Activated CD8-positive, alpha-beta T cell treated with anti-CD3 and anti-CD28 coated beads for 36 hours (primary cell): ENCODE measurements around the gene ZNF469. TPM values are rescaled to one million over a fixed set of nuclear protein-coding genes. Genes with fewer than 3 reads are reported as not detected.

Experiments
- ATAC-seq: fragments of 200-7000 bp; cut with Tn5 transposase; one replicate; pipeline ENCODE4 v1.10.0; 2021; ENCODE audit warnings: mild to moderate bottlenecking, moderate library complexity
- CTCF ChIA-PET: fragments of 350-600 bp; sonication (Branson Sonifier 250); formaldehyde crosslinking; loops from one replicate; lab custom pipeline; 2021; ENCODE audit warnings: antibody characterized with exemption; lab: Charles Lee
- POLR2A ChIA-PET: fragments of 350-600 bp; sonication (Branson Sonifier 250); formaldehyde crosslinking; loops from one replicate; lab custom pipeline; 2021; ENCODE audit warnings: antibody characterized with exemption; lab: Charles Lee
- DNase-seq: peaks from one replicate; pipeline ENCODE4 v3.0.0-alpha.2; 2020
- H3K27ac Mint-ChIP-seq: one replicate; pipeline ENCODE4 v1.8.0; 2021; ENCODE audit warnings: mild to moderate bottlenecking, mixed read lengths
- H3K27me3 Mint-ChIP-seq: one replicate; pipeline ENCODE4 v1.8.0; 2021; ENCODE audit warnings: mixed read lengths
- H3K36me3 Mint-ChIP-seq: one replicate; pipeline ENCODE4 v1.8.0; 2021; ENCODE audit warnings: low read depth, mixed read lengths
- H3K4me1 Mint-ChIP-seq: one replicate; pipeline ENCODE4 v1.8.0; 2021; ENCODE audit warnings: low read depth, mixed read lengths
- H3K4me3 Mint-ChIP-seq: one replicate; pipeline ENCODE4 v1.8.0; 2021; ENCODE audit warnings: mild to moderate bottlenecking, moderate library complexity, mixed read lengths
- H3K9me3 Mint-ChIP-seq: one replicate; pipeline ENCODE4 v1.8.0; 2021; ENCODE audit warnings: mixed read lengths
- CTCF ChIP-seq: fragments of 200-600 bp; IDR thresholded peaks from one replicate; pipeline ENCODE4 v1.8.0; 2022; ENCODE audit warnings: antibody characterized with exemption, mild to moderate bottlenecking
- intact Hi-C: fragments of 100-400 bp; cut with micrococcal nuclease; formaldehyde crosslinking; loops from one replicate; pipeline ENCODE4 v1.10.0; 2022
- total RNA-seq, 2 experiments: library from RNA; stranded (reverse); gene quantifications; one replicate each; pipeline ENCODE4 v1.2.3, GENCODE V29; 2021

The ZNF469 gene
- total RNA-seq, 2 experiments from 2014 or later: 0.45 to 0.56 TPM

- intact Hi-C loops: no loop called here
- DNase-seq (no peak), ATAC-seq (no peak)
- CTCF ChIA-PET: no interaction called here
- H3K27ac Mint-ChIP-seq: no peak overlapping the region
- H3K27me3 Mint-ChIP-seq: peaks cover 28% of the 10 kb centered on the region
- peaks cover 4% of the 10 kb centered on the region for H3K4me1 Mint-ChIP-seq
- TF ChIP-seq CTCF: no peak
- H3K9me3 Mint-ChIP-seq: no peaks in the 10 kb centered on the region
- POLR2A ChIA-PET: no interaction called here
- no peak overlapping the region for H3K4me3 Mint-ChIP-seq
- H3K36me3 Mint-ChIP-seq: no peaks in the 10 kb centered on the region
These were observed 4.5 kb downstream of the ZNF469 start for GRCh38 chr16:88387180-88387765.

GRCh38 chr16:88387941-88388627, 5.3 kb downstream of the ZNF469 start:
- no peaks in the 10 kb centered on the region for H3K4me1 Mint-ChIP-seq
- no peak for TF ChIP-seq CTCF
- no peak overlapping the region for H3K4me3 Mint-ChIP-seq
- intact Hi-C loops: no loop called here
- POLR2A ChIA-PET: no interaction called here
- CTCF ChIA-PET: no interaction called here
- peaks cover 24% of the 10 kb centered on the region for H3K27me3 Mint-ChIP-seq
- DNase-seq (no peak), ATAC-seq (no peak)
- H3K36me3 Mint-ChIP-seq: no peaks in the 10 kb centered on the region
- no peak overlapping the region for H3K27ac Mint-ChIP-seq
- H3K9me3 Mint-ChIP-seq: no peaks in the 10 kb centered on the region

GRCh38 chr16:88389191-88389590, 6.4 kb downstream of the ZNF469 start:
- H3K4me1 Mint-ChIP-seq: no peaks in the 10 kb centered on the region
- ATAC-seq (no peak), DNase-seq (no peak)
- peaks cover 20% of the 10 kb centered on the region for H3K27me3 Mint-ChIP-seq
- H3K4me3 Mint-ChIP-seq: no peak overlapping the region
- TF ChIP-seq CTCF: no peak
- H3K27ac Mint-ChIP-seq: no peak overlapping the region
- ChIA-PET CTCF (no interaction called here), POLR2A (no interaction called here)
- no peaks in the 10 kb centered on the region for H3K9me3 Mint-ChIP-seq
- intact Hi-C loops: no loop called here
- H3K36me3 Mint-ChIP-seq: no peaks in the 10 kb centered on the region

- POLR2A ChIA-PET: no interaction called here
- no peak for ATAC-seq
- no peaks in the 10 kb centered on the region for H3K9me3 Mint-ChIP-seq
- H3K27me3 Mint-ChIP-seq: peaks cover 15% of the 10 kb centered on the region
- intact Hi-C loops: no loop called here
- CTCF ChIA-PET: no interaction called here
- TF ChIP-seq CTCF: no peak
- no peak overlapping the region for H3K4me3 Mint-ChIP-seq
- no peaks in the 10 kb centered on the region for H3K4me1 Mint-ChIP-seq
- no peaks in the 10 kb centered on the region for H3K36me3 Mint-ChIP-seq
- no peak overlapping the region for H3K27ac Mint-ChIP-seq
- DNase-seq: no peak
These were observed 6.9 kb downstream of the ZNF469 start for GRCh38 chr16:88389621-88390160.

- no peaks in the 10 kb centered on the region for H3K36me3 Mint-ChIP-seq
- DNase-seq (no peak), ATAC-seq (no peak)
- peaks cover 10% of the 10 kb centered on the region for H3K27me3 Mint-ChIP-seq
- no peaks in the 10 kb centered on the region for H3K9me3 Mint-ChIP-seq
- ChIA-PET CTCF (interaction anchor here (1.0 kb wide), 1 partner anchor 47 kb away, joined by 3 read pairs; no protein-coding TSS in a partner anchor), POLR2A (no interaction called here)
- H3K4me3 Mint-ChIP-seq: no peak overlapping the region
- TF ChIP-seq CTCF: no peak
- no peak overlapping the region for H3K27ac Mint-ChIP-seq
- intact Hi-C loops: no loop called here
- no peaks in the 10 kb centered on the region for H3K4me1 Mint-ChIP-seq
These were observed 7.5 kb downstream of the ZNF469 start for GRCh38 chr16:88390265-88390664.
